GM12872 (cell line): ENCODE measurements around the gene WDR31.

ENCODE experiments used
- CTCF ChIP-seq: IDR thresholded peaks from 3 replicates; pipeline ENCODE4 v1.5.1; 2011; ENCODE audit warnings: low read depth, mild to moderate bottlenecking, low read length, moderate library complexity; ENCODE audit not compliant: insufficient read depth

The WDR31 gene

GRCh38 chr9:113369855-113370140 lies 29.7 kb upstream of the WDR31 start:
- TF ChIP-seq CTCF = no peak

- no peak for TF ChIP-seq CTCF
These were observed 29.1 kb upstream of the WDR31 start for GRCh38 chr9:113368982-113369854.

GRCh38 chr9:113368348-113368981 lies 28.4 kb upstream of the WDR31 start:
- TF ChIP-seq CTCF = no peak

GRCh38 chr9:113364951-113365350 lies 24.9 kb upstream of the WDR31 start:
- TF ChIP-seq CTCF = no peak

- TF ChIP-seq CTCF = no peak
These were observed 23.3 kb upstream of the WDR31 start for GRCh38 chr9:113363336-113363735.

GRCh38 chr9:113361304-113362018 lies 21.4 kb upstream of the WDR31 start:
- TF ChIP-seq CTCF = no peak

GRCh38 chr9:113360242-113360842 lies 20.3 kb upstream of the WDR31 start:
- TF ChIP-seq CTCF = no peak
